ENCODE results near the gene JUN. TPM values are rescaled to one million over a fixed set of nuclear protein-coding genes. Genes with fewer than 3 reads are reported as not detected.

The JUN gene
- total and polyA plus RNA-seq, 2 of the 13 experiments (the other 11 are each of a cell fraction or from before 2014, with no cell fraction given), result 18.2 to 22.3 TPM

- TF ChIP-seq ZBTB38 (CRISPR knock-in tag; IDR thresholded peaks at IDR 0.05), result peak; percentile 86
- no peak for TF ChIP-seq NFYB (CRISPR knock-in tag; IDR thresholded peaks at IDR 0.05)
- no peak for TF ChIP-seq CREBL2 (CRISPR knock-in tag; IDR thresholded peaks at IDR 0.05; ENCODE audit: borderline replicate concordance)
- TF ChIP-seq, protein P1, sequence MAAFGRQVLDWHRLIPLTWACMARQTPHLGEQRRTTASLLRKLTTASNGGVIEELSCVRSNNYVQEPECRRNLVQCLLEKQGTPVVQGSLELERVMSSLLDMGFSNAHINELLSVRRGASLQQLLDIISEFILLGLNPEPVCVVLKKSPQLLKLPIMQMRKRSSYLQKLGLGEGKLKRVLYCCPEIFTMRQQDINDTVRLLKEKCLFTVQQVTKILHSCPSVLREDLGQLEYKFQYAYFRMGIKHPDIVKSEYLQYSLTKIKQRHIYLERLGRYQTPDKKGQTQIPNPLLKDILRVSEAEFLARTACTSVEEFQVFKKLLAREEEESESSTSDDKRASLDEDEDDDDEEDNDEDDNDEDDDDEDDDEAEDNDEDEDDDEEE (CRISPR knock-in tag; IDR thresholded peaks at IDR 0.05), result peak; percentile 50; the same call in 1 of the 2 replicates
- peak; percentile 63; the same call in 1 of the 2 replicates for TF ChIP-seq NKX3-1 (CRISPR knock-in tag; IDR thresholded peaks at IDR 0.05)
- TF ChIP-seq YEATS2 (CRISPR knock-in tag; IDR thresholded peaks at IDR 0.05; ENCODE audit: borderline replicate concordance), result no peak
- 0 out of 2 replicates have a peak, but pooled peaks have one; percentile 5 for TF ChIP-seq ZBTB33 (CRISPR knock-in tag; IDR thresholded peaks at IDR 0.05)
- peak; percentile 18; the same call in 1 of the 2 replicates for TF ChIP-seq NR1H2 (CRISPR knock-in tag; IDR thresholded peaks at IDR 0.05; ENCODE audit: borderline replicate concordance, low read depth)
- TF ChIP-seq RFX5 (IDR thresholded peaks at IDR 0.05; ENCODE audit: low read depth, low read length), result no peak
- no peak for TF ChIP-seq NFRKB (IDR thresholded peaks at IDR 0.05)
- TF ChIP-seq PTBP1 (IDR thresholded peaks at IDR 0.05; ENCODE audit: low read depth, low read length, poor library complexity, severe bottlenecking), result no peak
- TF ChIP-seq RAD51 (IDR thresholded peaks at IDR 0.05; ENCODE audit: borderline replicate concordance), result no peak
- no peak for TF ChIP-seq ZMYM3 (CRISPR knock-in tag; IDR thresholded peaks at IDR 0.05)
- TF ChIP-seq ZNF792 (CRISPR knock-in tag; IDR thresholded peaks at IDR 0.05), result no peak
- TF ChIP-seq, protein P2, sequence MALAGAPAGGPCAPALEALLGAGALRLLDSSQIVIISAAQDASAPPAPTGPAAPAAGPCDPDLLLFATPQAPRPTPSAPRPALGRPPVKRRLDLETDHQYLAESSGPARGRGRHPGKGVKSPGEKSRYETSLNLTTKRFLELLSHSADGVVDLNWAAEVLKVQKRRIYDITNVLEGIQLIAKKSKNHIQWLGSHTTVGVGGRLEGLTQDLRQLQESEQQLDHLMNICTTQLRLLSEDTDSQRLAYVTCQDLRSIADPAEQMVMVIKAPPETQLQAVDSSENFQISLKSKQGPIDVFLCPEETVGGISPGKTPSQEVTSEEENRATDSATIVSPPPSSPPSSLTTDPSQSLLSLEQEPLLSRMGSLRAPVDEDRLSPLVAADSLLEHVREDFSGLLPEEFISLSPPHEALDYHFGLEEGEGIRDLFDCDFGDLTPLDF (CRISPR knock-in tag; IDR thresholded peaks at IDR 0.05), result no peak
- TF ChIP-seq MAF1 (CRISPR knock-in tag; IDR thresholded peaks at IDR 0.05; ENCODE audit: borderline replicate concordance), result no peak
- TF ChIP-seq KLF9 (CRISPR knock-in tag; IDR thresholded peaks at IDR 0.05; ENCODE audit: low read depth), result no peak
- TF ChIP-seq ZSCAN20 (CRISPR knock-in tag; IDR thresholded peaks at IDR 0.05; ENCODE audit: borderline replicate concordance), result no peak
- TF ChIP-seq NFE2 (CRISPR knock-in tag; IDR thresholded peaks at IDR 0.05), result no peak
- TF ChIP-seq ZNF362 (CRISPR knock-in tag; IDR thresholded peaks at IDR 0.05; ENCODE audit: borderline replicate concordance), result 0 out of 2 replicates have a peak, but pooled peaks have one; percentile 10
- TF ChIP-seq KDM3A (CRISPR knock-in tag; IDR thresholded peaks at IDR 0.05; ENCODE audit: low read depth), result no peak
- peak; percentile 53; the same call in 1 of the 2 replicates for TF ChIP-seq HOXD1 (CRISPR knock-in tag; IDR thresholded peaks at IDR 0.05)
- no peak for TF ChIP-seq ZNF274 (CRISPR knock-in tag; IDR thresholded peaks at IDR 0.05)
- TF ChIP-seq ZNF678 (CRISPR knock-in tag; IDR thresholded peaks at IDR 0.05), result 0 out of 2 replicates have a peak, but pooled peaks have one; percentile 19
- TF ChIP-seq SRY (CRISPR knock-in tag; IDR thresholded peaks at IDR 0.05), result no peak
- no peak for TF ChIP-seq SYNCRIP (IDR thresholded peaks at IDR 0.05; ENCODE audit: insufficient read depth, low read depth, low read length)
Observed at GRCh38 chr1:58782178-58783089, 1.4 kb downstream of the JUN start (continued).

All from HepG2 (cell line).